ENCODE measurements around the gene FGF8.
"Not testable (repeated sequence)": the region's sequence is repeated elsewhere in the genome, so short reads cannot be mapped to it uniquely, and the experiment has no call there.

The FGF8 gene

DNA sequence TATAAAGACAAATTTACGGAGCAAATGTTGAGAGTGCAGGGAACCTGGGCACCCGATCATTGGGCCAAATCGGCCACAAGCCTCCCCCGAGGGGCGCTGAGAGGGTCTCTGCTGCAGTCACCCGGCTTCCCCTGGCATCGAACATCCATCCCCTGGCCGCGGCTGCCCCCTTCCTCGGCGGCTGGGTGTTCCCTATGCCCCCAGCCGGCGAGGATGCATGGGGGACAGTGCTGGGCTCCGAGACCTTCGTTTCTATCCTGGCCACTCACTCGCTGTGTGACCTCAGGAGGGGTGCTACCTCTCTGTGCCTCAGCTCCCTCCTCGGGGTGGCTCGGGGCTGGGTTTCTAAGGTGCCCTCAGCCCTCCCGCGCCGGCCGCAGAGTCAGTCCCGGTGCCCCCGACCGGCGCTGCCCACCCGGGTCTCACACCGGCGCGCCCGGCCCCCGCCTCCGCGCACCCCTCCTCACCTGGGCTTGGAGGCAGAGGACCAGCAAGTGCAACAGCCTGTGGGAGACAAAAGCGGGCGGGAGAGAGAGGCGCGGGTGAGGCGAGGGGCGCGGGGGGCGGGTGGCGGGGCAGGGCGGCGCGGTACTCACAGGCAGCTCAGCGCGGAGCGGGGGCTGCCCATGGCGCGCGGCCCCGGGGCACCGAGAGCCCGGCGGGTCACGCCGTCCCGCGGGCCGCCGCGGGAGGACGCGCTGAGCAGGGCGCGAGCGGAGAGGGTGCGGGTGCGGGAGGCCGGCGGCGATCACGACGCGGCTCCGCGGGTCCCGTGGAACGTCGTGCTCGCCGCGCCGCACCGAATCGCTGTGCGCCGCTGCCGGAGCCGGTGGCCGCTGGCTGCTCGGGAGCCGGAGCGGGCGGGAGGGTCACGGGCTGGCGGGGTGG, at the start of gene FGF8:
Gene FGF8, minus strand, starts transcription at position 842 of the 888 bp plus-strand sequence. Its CDS starts 214 bp downstream, at position 628.
- no peak for DNase-seq (ENCODE audit: low read depth in 2 of 2)

DNA sequence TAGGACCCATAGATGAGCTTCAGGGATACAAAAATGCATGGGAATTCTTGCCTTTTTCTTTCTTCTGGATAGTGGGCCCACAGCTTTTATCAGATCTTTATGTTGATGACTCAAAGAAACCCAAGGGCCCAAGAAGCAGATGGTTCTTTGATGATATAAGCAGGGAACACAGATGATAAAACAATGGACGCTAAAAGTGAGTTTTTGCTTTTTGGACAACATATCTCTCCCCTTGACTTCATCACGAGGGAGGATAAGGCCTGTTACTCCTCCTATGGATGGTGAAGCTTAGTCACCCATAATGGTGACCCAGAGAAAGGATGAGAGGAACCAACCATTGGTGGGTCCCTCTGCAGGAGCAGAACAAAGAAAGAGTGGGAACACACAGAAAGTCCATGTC, 48.8 kb upstream of the FGF8 start:
- no peak for DNase-seq (ENCODE audit: low read depth in 2 of 2)

- DNase-seq (ENCODE audit: low read depth in 2 of 2) = no peak
Measured at GRCh38 chr10:101818872-101819633, 43.1 kb upstream of the FGF8 start.

DNA sequence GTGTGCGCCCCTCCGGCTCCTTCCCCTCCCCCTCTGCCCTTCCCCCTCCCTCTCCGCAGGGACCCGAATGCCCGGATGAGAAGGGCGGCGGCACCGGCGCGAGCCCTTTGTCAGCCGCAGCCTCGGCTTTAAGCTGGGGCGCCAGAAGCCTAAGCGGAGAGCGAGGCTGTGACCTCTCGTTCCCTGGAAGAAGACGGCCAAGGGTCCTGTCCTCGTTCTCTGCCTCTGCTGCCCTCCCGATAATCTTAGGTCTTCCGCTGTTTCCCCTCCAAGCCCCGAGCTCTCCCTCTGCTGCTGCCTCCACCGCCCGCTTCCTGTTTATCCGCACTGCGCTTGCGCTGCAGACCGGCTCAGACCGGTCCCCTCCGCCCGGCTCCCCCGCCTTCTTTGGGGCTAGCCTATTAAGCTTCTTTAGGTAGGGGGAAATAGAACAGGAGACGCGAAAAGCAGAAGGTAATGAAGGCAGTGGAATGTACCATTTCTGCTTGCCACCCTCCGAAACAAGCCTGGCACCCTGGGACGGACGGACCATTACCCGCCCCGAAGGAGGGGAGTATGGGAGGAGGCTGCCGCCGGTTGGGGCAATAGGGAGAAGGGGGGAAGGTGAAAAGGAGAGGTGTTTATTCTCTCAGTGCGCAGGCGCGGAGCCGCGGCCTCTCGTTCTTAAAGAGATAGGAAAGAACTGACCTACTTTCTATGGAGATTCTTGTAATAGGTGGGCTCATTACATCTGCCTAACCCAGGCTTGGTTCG, 42.4 kb upstream of the FGF8 start, which contains the start of gene OGA:
Gene OGA, minus strand, starts transcription at position 326 of the 753 bp plus-strand sequence. CDS start 422 bp downstream, outside the sequence.
- peak; percentile 96 to 97 for DNase-seq (ENCODE audit: low read depth in 2 of 2)

GRCh38 chr10:101817337-101818118, 41.6 kb upstream of the FGF8 start:
- peak in 1 of 2 donors; percentile 21 for DNase-seq (ENCODE audit: low read depth in 2 of 2)

DNA sequence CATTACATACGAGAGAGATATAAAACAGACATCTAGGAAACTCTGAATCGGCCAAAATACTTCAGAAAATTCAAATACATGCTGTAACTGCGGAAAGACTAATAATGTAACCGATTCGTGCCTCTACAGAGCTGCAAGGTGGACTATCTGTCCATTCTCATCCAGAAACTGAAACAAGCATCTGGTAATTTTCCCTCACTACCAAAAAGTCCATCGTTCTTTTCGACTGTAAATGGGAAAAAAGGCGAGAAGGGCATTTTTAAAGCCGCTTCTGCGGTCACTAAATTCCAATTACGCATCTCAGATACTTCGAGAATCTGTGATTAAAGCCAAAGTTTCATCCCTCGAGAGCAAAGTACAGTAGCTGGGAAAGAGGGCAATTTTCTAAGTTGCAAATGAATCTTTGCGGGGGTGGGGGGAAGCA, 41.0 kb upstream of the FGF8 start:
- DNase-seq (ENCODE audit: low read depth in 2 of 2) = no peak

GRCh38 chr10:101816376-101816775, 40.5 kb upstream of the FGF8 start:
- no peak for DNase-seq (ENCODE audit: low read depth in 2 of 2)

DNA sequence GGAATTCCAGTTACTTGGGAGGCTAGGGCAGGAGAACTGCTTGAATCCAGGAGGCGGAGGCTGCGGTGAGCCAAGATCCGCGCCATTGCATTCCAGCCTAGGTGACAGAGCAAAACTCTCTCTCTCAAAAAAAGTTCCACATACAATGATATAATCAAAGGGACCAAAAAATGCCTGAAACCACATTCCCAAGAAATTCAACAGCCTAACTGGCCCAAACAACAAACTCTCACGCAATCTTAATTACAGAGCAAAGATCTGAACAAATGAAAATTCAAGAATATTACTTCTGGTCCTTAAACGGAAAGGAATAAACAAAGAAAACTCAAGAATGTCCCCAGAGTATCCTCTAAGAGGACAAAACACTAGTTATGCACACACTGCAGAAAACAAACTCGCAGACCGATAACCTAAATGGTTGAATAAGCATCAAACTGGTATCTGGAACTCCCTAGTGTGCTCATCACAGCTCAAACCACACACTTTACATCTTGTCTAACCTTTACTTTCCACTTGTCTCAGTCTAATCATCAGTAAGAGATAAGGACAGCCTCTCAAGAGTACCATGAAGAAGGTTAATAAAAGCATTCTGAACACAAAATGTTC, 38.7 kb upstream of the FGF8 start:
- DNase-seq (ENCODE audit: low read depth in 2 of 2) = no peak

DNA sequence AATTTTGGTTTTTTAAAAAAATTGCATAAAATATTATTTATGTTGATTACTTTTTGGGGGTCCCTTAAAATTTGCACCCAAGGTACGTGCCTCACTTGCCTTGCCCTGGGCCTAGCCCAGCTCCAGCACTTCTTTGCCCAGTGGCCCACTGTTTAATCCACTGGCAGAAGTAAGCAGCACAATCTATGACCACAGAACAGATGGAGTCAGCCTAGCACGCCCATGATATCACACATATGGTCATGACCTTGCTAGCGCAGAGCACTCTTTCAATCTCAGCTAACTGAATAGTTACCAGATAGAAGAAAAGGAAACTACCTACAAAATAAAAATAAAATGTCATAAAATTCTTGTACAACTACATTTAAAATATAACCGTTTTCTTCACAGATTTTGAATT, 36.7 kb upstream of the FGF8 start:
- DNase-seq (ENCODE audit: low read depth in 2 of 2) = no peak

DNA sequence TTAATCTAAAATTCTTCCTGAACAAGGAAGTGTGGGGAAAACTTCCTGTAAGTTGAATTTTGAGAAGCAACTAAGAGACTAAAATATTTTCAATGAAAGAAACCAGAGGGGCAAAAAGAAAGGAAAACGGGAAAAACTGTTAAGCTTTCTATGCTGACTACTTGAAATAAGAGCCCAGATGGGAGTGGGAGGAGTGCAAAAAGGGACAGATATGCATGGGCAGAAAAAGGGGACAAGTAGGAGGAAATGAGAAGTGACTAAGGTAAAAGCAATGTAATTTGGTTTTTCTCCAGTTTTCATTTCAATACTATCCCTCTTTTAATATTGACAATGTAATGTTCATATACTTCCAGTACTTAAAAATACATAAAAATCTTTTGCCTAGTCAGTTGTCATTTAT, 31.2 kb upstream of the FGF8 start:
- no peak for DNase-seq (ENCODE audit: low read depth in 2 of 2)

DNA sequence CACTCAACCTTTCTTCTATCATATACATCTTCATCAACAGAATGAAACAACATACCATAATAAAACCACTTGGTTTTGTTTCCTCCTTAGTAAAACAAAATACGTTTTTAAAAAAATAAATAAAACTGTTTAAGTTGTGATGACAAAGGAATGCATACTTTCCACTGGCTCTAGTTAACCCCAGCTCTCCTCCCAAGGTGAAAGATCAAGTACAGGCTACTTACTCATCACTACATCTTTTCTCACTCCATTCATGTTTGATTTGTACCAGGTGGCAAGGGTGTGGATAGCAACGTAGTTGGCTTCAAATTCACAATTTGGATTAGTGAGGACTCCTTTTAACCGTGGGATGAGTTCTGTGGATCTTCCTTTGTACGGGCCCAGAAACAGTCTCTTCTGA, 27.6 kb upstream of the FGF8 start:
- no peak for DNase-seq (ENCODE audit: low read depth in 2 of 2)

GRCh38 chr10:101797403-101798059, 21.6 kb upstream of the FGF8 start:
- no peak for DNase-seq (ENCODE audit: low read depth in 2 of 2)

- no peak for DNase-seq (ENCODE audit: low read depth in 2 of 2)
Measured at GRCh38 chr10:101793526-101793925, 17.6 kb upstream of the FGF8 start.

DNA sequence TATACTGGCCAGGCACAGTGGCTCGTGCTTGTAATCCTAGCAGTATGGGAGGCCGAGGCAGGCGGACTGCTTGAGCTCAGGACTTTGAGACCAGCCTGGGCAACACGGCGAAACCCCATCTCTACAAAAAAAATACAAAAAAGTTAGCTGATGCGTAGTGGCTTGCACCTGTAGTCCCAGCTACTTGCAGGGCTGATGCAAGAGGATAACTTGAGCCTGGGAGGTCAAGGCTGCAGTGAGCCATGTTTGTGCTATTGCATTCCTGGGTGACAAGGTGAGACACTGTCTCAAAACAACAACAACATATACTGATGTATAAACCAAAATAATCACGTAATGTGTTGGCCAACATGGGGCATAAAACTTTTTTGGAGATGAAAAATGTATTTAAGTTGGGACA, 13.8 kb upstream of the FGF8 start:
- no peak for DNase-seq (ENCODE audit: low read depth in 2 of 2)

DNA sequence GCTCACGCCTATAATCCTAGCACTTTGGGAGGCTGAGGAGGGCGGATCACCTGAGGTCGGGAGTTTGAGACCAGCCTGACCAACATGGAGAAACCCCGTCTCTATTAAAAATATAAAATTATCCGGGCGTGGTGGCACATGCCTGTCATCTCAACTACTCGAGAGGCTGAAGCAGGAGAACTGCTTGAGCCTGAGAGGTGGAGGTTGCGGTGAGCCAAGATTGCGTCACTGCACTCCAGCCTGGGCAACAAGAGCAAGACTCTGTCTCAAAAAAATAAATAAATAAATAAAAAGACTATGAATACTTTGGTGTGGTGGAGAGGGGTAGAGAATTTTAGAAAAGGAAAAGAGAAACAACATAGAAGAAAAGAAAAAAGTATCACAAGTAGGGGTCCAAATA, 13.3 kb upstream of the FGF8 start:
- not testable (repeated sequence) for DNase-seq (ENCODE audit: low read depth in 2 of 2)

DNA sequence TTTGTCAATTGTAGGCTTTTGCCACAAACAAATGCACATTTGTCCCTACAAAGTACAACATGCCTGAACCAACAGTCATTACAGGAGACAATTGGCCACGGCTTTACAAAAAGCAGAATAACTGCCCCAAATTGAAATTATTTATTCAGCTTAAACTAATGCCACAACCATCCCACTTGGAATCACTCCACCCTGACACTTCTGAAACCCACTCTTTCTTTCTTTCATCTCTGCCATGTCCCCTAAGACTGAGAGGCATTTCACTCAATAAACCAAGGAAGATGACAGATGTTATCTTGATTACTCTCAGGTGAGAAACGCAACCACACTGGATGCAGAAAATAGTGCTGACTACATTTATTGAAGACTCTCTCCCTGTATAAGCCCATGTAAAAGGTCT, 9.9 kb upstream of the FGF8 start:
- no peak for DNase-seq (ENCODE audit: low read depth in 2 of 2)

DNA sequence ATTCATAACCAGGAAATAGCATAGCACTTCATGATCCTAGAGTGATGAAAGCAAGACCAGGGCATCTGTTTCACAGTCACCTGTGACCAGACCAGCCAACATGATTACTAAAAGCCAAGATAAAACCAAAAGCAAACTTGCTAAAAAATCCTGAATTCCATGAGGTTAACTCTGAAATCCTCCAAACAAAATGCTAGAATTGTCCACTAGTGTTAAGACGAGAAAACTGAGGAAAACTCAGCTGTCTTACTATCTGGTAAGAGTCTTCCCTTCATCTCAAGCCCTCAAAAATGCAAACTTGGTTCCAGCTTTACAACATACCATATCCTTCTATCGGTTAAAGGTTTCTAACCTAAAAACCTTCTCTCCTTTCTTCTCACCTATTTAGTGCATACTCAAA, 8.6 kb upstream of the FGF8 start:
- no peak for DNase-seq (ENCODE audit: low read depth in 2 of 2)

DNA sequence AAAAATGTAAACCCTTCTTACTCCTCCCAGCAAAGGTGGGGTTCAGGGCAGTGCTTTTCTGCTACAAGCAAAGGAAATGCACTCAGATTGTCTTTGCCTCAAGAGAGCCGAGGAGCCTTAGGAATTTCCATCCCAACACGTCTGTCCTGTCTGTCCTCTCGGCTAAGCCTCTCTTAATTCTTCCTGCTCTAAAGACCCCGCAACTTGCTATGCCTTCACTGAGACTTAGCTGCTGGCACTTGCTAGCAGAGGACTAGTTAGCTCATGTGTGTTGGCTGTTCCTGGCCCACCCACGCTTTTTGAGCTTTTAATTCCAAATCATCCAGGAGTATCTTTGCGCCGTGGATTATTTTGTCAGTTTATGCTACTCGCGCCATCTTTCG, 7.8 kb upstream of the FGF8 start:
- no peak for DNase-seq (ENCODE audit: low read depth in 2 of 2)

DNA sequence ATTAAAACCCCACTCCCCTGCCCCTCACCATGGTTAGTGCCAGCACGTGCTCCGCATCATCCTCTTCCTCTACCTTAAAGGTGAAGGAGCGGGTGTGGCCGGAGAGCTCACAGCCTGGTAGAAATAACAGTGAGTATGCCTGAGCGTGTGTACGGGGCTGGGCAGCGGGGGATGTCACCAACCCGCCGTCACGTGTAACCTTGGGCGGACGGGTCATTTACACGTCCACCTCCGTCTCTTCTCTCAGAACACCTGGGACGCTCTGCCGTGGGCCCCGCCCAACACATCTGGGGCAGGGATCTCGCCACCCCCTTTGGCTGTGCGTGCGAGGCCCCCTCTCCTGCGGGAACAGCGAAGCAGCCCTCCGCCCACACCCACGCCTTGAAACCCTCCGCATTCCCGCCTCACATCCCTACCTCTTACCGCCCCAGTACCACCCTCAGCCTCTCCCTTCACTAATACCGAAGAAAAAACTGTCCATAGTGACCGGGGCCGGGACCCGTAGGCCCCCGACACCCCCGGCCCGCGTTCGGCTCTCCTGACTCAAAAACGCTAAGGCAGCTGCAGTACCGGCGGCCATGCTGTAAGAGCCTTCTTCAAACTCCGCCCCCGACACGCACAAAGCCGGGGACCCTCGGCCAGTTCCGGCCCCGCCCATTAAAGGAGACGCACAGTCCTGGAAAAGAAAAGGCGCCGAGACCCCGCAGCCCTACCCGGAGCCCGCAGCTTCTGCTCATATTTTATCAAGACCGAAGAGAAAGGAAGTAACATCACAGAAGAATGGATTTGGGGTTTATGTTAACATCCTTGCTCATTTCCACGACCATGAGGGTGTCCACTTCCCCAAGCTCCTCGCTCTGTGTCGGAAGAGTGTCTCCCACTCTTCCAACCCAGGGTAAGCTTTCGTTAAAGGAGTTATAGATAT, 7.2 kb upstream of the FGF8 start, which contains the start of gene NPM3:
Gene NPM3, minus strand, starts transcription at position 636 of the 925 bp plus-strand sequence. Its CDS starts 56 bp downstream, at position 580.
- peak; percentile 79 to 83 for DNase-seq (ENCODE audit: low read depth in 2 of 2)
